ENCODE results near the gene XRCC4. TPM values are rescaled to one million over a fixed set of nuclear protein-coding genes. Genes with fewer than 3 reads are reported as not detected.
"Not testable (repeated sequence)": the region's sequence is repeated elsewhere in the genome, so short reads cannot be mapped to it uniquely, and the experiment has no call there.

The XRCC4 gene
- total and polyA plus RNA-seq, 4 donors = 2.3 to 4.9 (median 3.0) TPM

GRCh38 chr5:83255268-83255667 lies 177.9 kb downstream of the XRCC4 start:
- TF ChIP-seq YY1 (IDR thresholded peaks at IDR 0.05) = no peak
- no peak for TF ChIP-seq NR2F2 (IDR thresholded peaks at IDR 0.05)
- TF ChIP-seq, protein P1, sequence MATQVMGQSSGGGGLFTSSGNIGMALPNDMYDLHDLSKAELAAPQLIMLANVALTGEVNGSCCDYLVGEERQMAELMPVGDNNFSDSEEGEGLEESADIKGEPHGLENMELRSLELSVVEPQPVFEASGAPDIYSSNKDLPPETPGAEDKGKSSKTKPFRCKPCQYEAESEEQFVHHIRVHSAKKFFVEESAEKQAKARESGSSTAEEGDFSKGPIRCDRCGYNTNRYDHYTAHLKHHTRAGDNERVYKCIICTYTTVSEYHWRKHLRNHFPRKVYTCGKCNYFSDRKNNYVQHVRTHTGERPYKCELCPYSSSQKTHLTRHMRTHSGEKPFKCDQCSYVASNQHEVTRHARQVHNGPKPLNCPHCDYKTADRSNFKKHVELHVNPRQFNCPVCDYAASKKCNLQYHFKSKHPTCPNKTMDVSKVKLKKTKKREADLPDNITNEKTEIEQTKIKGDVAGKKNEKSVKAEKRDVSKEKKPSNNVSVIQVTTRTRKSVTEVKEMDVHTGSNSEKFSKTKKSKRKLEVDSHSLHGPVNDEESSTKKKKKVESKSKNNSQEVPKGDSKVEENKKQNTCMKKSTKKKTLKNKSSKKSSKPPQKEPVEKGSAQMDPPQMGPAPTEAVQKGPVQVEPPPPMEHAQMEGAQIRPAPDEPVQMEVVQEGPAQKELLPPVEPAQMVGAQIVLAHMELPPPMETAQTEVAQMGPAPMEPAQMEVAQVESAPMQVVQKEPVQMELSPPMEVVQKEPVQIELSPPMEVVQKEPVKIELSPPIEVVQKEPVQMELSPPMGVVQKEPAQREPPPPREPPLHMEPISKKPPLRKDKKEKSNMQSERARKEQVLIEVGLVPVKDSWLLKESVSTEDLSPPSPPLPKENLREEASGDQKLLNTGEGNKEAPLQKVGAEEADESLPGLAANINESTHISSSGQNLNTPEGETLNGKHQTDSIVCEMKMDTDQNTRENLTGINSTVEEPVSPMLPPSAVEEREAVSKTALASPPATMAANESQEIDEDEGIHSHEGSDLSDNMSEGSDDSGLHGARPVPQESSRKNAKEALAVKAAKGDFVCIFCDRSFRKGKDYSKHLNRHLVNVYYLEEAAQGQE (IDR thresholded peaks at IDR 0.05) = no peak
- no peak for TF ChIP-seq SP1 (IDR thresholded peaks at IDR 0.05)
- TF ChIP-seq HNF4G (IDR thresholded peaks at IDR 0.05) = no peak
- no peak for TF ChIP-seq GABPA (IDR thresholded peaks at IDR 0.05 in 1 of 2, conservative IDR thresholded peaks at IDR 0.05 in 1 of 2)
- TF ChIP-seq FOXA1 (IDR thresholded peaks at IDR 0.05) = no peak
- no peak for TF ChIP-seq TAF1 (conservative IDR thresholded peaks at IDR 0.05)
- no peak for TF ChIP-seq HNF4A (conservative IDR thresholded peaks at IDR 0.05)
- TF ChIP-seq CTCF (IDR thresholded peaks at IDR 0.05; ENCODE audit: low read depth, low read length, missing input control) = no peak
- no peak for TF ChIP-seq RAD21 (IDR thresholded peaks at IDR 0.05)
- no peak for TF ChIP-seq MAX (IDR thresholded peaks at IDR 0.05)
- TF ChIP-seq ZBTB33 (IDR thresholded peaks at IDR 0.05) = no peak
- TF ChIP-seq RXRA (IDR thresholded peaks at IDR 0.05) = no peak
- TF ChIP-seq EGR1 (IDR thresholded peaks at IDR 0.05; ENCODE audit: low read depth in 2 of 2) = no peak
- no peak for TF ChIP-seq FOXA2 (IDR thresholded peaks at IDR 0.05)
- no peaks in the 10 kb centered on the region for H3K27me3 ChIP-seq (ENCODE audit: control insufficient read depth in 4 of 4, insufficient read depth in 4 of 4, low read length in 3 of 4)
- 78% methylated on average over 1 of the region's 1 CpG for WGBS
- H3K4me1 ChIP-seq (ENCODE audit: control insufficient read depth in 4 of 4, insufficient read depth in 4 of 4, low read length in 3 of 4) = no peaks in the 10 kb centered on the region
- DNase-seq (ENCODE audit: low spot score) = no peak
- H3K9ac ChIP-seq (ENCODE audit: low read depth in 1 of 2, low read length in 2 of 2) = no peak overlapping the region
- H3K9me3 ChIP-seq (ENCODE audit: control insufficient read depth in 4 of 4, low read length in 3 of 4) = no peaks in the 10 kb centered on the region
- no peak overlapping the region for H3K4me3 ChIP-seq (ENCODE audit: low read depth in 1 of 3, low read length in 3 of 3)
- no peaks in the 10 kb centered on the region for H3K36me3 ChIP-seq (ENCODE audit: control insufficient read depth in 4 of 4, insufficient read depth in 3 of 4, low read depth in 1 of 4, low read length in 3 of 4)
- no peak overlapping the region for H3K27ac ChIP-seq (ENCODE audit: low read depth in 1 of 2, low read length in 2 of 2)

DNA sequence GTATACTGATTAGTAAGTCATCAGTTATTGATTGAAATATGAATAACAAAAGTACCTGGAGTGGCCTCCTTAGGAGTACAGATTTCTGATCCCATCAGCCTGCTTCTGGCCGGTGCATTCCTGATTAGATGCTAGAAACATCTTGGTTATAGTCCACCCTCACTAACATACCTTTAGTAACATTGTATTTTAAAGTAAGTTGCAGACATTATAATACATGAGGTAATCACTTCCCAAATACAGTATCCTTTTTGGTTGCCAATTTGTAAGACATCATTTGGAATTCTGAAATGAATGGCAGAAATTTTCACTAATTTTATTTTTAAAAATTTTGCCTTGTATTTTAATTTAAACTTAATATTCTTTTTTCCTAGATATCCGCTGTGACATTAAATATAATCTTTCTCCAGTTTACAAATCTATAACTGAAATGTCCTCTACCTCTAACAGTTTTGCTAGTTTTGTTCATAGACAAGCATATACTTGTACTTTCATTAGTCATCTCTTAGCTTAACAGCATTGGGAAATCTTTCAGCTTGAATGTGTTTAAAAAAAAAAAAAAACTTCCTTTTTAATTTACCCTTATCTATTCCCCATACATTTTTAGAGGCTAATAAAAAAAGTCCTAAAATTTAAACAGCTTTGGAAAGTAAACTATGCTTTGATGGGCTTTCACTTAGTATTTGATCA lies 178.9 kb downstream of the XRCC4 start:
- 95% methylated on average over 2 of the region's 2 CpGs for WGBS
- no peaks in the 10 kb centered on the region for H3K27me3 ChIP-seq (ENCODE audit: control insufficient read depth in 4 of 4, insufficient read depth in 4 of 4, low read length in 3 of 4)
- no peak overlapping the region for H3K27ac ChIP-seq (ENCODE audit: low read depth in 1 of 2, low read length in 2 of 2)
- TF ChIP-seq, protein P2, sequence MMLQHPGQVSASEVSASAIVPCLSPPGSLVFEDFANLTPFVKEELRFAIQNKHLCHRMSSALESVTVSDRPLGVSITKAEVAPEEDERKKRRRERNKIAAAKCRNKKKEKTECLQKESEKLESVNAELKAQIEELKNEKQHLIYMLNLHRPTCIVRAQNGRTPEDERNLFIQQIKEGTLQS (IDR thresholded peaks at IDR 0.05) = no peak
- TF ChIP-seq GABPA (IDR thresholded peaks at IDR 0.05 in 1 of 2, conservative IDR thresholded peaks at IDR 0.05 in 1 of 2) (no peak), RAD21 (IDR thresholded peaks at IDR 0.05) (no peak), FOXA1 (IDR thresholded peaks at IDR 0.05) (no peak), YY1 (IDR thresholded peaks at IDR 0.05) (no peak), MAX (IDR thresholded peaks at IDR 0.05) (no peak), HNF4G (IDR thresholded peaks at IDR 0.05) (no peak)
- H3K4me1 ChIP-seq (ENCODE audit: control insufficient read depth in 4 of 4, insufficient read depth in 4 of 4, low read length in 3 of 4) = no peaks in the 10 kb centered on the region
- H3K9me3 ChIP-seq (ENCODE audit: control insufficient read depth in 4 of 4, low read length in 3 of 4) = no peaks in the 10 kb centered on the region
- H3K4me3 ChIP-seq (ENCODE audit: low read depth in 1 of 3, low read length in 3 of 3) = no peak overlapping the region
- no peak for DNase-seq (ENCODE audit: low spot score)
- H3K36me3 ChIP-seq (ENCODE audit: control insufficient read depth in 4 of 4, insufficient read depth in 3 of 4, low read depth in 1 of 4, low read length in 3 of 4) = no peaks in the 10 kb centered on the region
- no peak overlapping the region for H3K9ac ChIP-seq (ENCODE audit: low read depth in 1 of 2, low read length in 2 of 2)

DNA sequence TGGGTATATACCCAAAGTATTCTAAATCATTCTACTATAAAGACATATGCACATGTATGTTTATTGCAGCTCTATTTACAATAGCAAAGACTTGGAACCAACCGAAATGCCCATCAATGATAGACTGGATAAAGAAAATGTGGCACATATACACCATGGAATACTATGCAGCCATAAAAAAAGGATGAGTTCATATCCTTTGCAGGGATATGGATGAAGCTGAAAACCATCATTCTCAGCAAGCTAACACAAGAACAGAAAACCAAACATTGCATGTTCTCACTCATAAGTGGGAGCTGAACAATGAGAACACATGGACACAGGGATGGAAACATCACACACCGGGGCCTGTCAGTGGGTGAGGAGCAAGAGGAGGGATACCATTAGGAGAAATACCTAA lies 180.3 kb downstream of the XRCC4 start:
- WGBS = 97% methylated on average over 2 of the region's 2 CpGs
- H3K9ac ChIP-seq (ENCODE audit: low read depth in 1 of 2, low read length in 2 of 2); DNase-seq (ENCODE audit: low spot score); H3K27ac ChIP-seq (ENCODE audit: low read depth in 1 of 2, low read length in 2 of 2); H3K4me1 ChIP-seq (ENCODE audit: control insufficient read depth in 4 of 4, insufficient read depth in 4 of 4, low read length in 3 of 4); H3K27me3 ChIP-seq (ENCODE audit: control insufficient read depth in 4 of 4, insufficient read depth in 4 of 4, low read length in 3 of 4); H3K36me3 ChIP-seq (ENCODE audit: control insufficient read depth in 4 of 4, insufficient read depth in 3 of 4, low read depth in 1 of 4, low read length in 3 of 4); H3K9me3 ChIP-seq (ENCODE audit: control insufficient read depth in 4 of 4, low read length in 3 of 4); H3K4me3 ChIP-seq (ENCODE audit: low read depth in 1 of 3, low read length in 3 of 3): not testable (repeated sequence)
